ENCODE data around the gene SEPTIN1. TPM values are rescaled to one million over a fixed set of nuclear protein-coding genes. Genes with fewer than 3 reads are reported as not detected.

The SEPTIN1 gene
- total RNA-seq, 4 donors from 2014 or later: 2.8 to 9.8 (median 4.8) TPM

DNA sequence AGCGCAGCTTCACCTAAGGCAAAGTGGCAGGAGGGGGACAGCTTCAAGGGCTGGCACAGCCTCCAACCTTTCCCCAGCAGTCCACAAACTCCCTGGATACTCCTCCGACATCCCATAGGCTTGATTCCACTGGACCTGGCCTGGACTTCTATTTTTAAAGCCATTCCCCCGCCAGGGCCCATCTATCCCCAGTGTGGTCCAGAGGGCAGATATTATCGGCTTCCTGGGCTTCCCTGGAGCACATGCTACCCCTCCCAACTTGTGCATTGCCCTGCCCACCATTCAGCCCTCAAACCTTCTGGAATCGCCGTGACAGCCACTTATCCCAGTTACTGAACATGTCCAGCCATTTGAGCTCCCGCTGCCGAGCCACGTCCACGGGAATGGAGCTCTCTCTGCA lies 17.2 kb downstream of the SEPTIN1 start:
- 82 to 85% methylated on average over 2 to 10 of the region's 10 CpGs for WGBS, 2 donors (ENCODE audit: low coverage in 1 of 2)
- no peak for TF ChIP-seq POLR2A (IDR thresholded peaks at IDR 0.05)
- TF ChIP-seq EP300 (IDR thresholded peaks at IDR 0.05; ENCODE audit: low read depth): no peak
- TF ChIP-seq, protein P1, sequence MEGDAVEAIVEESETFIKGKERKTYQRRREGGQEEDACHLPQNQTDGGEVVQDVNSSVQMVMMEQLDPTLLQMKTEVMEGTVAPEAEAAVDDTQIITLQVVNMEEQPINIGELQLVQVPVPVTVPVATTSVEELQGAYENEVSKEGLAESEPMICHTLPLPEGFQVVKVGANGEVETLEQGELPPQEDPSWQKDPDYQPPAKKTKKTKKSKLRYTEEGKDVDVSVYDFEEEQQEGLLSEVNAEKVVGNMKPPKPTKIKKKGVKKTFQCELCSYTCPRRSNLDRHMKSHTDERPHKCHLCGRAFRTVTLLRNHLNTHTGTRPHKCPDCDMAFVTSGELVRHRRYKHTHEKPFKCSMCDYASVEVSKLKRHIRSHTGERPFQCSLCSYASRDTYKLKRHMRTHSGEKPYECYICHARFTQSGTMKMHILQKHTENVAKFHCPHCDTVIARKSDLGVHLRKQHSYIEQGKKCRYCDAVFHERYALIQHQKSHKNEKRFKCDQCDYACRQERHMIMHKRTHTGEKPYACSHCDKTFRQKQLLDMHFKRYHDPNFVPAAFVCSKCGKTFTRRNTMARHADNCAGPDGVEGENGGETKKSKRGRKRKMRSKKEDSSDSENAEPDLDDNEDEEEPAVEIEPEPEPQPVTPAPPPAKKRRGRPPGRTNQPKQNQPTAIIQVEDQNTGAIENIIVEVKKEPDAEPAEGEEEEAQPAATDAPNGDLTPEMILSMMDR (IDR thresholded peaks at IDR 0.05): no peak
- TF ChIP-seq POLR2AphosphoS5 (IDR thresholded peaks at IDR 0.05): no peak
- Histone ChIP-seq H3K9me3 (no peaks in the 10 kb centered on the region), H3K27me3 (no peaks in the 10 kb centered on the region), H3K4me1 (peaks cover 11 to 35% (median 28%) of the 10 kb centered on the region in 4 donors), H3K27ac (no peak overlapping the region), H3K4me3 (no peak overlapping the region), H3K36me3 (peaks cover 0 to 14% (median 6%) of the 10 kb centered on the region in 4 donors)
- intact Hi-C loops (cut with DNase I; ENCODE audit: low total_unique reads) (no loop called here), in situ Hi-C loops (cut with MboI; ENCODE audit: low pct_ligation_motif_present in 1 of 4, low pct_unique_long_range_greater_than_20kb in 1 of 4, low sequenced_read_pairs in 3 of 4) (no loop called here)
- DNase-seq: no peak

DNA sequence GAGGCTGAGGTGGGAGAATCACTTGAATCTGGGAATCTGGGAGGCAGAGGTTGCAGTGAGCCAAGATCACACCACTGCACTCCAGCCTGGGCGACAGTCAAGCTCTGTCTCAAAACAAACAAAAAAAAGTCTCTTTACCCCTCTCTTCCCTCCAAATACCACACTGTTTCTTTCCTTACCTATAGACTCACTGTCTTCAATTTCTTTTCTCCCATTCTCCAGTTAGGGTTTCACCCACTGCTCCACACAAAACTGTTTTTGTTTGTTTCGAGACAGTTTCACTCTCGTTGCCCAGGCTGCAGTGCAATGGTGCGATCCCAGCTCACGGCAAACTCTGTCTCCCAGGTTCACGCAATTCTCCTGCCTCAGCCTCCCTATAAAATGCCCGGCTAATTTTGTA lies 21.2 kb downstream of the SEPTIN1 start:
- H3K27ac ChIP-seq: no peak overlapping the region
- 96 to 98% methylated on average over 6 to 7 of the region's 7 CpGs for WGBS, 2 donors (ENCODE audit: low coverage in 1 of 2)
- DNase-seq: no peak
- H3K36me3 ChIP-seq: peaks cover 0 to 19% (median 7%) of the 10 kb centered on the region in 4 donors
- H3K9me3 ChIP-seq: no peaks in the 10 kb centered on the region
- no peak overlapping the region for H3K4me3 ChIP-seq
- intact Hi-C loops (cut with DNase I; ENCODE audit: low total_unique reads) (no loop called here), in situ Hi-C loops (cut with MboI; ENCODE audit: low pct_ligation_motif_present in 1 of 4, low pct_unique_long_range_greater_than_20kb in 1 of 4, low sequenced_read_pairs in 3 of 4) (no loop called here)
- peaks cover 4 to 13% (median 7%) of the 10 kb centered on the region in 4 donors for H3K4me1 ChIP-seq
- TF ChIP-seq EP300 (IDR thresholded peaks at IDR 0.05; ENCODE audit: low read depth) (no peak), POLR2AphosphoS5 (IDR thresholded peaks at IDR 0.05) (no peak), POLR2A (IDR thresholded peaks at IDR 0.05) (no peak)
- TF ChIP-seq, protein P1 (IDR thresholded peaks at IDR 0.05): no peak
- H3K27me3 ChIP-seq: no peaks in the 10 kb centered on the region

DNA sequence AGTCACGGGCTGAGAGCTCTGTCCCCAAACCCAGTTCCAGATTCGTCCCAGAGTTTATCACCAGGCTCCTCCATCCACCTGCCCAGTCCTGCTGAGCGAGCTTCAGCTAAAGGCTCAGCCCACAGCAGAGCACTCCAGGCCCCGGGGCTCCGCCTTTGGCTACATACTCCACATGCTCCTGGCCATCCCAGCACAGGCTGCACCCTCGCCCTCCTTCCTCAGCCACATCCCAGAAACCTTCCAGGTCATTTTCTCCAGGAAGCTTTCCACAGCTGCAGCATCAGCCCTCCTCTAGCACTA lies 22.5 kb downstream of the SEPTIN1 start:
- intact Hi-C loops (cut with DNase I; ENCODE audit: low total_unique reads): no loop called here
- in situ Hi-C loops (cut with MboI; ENCODE audit: low pct_ligation_motif_present in 1 of 4, low pct_unique_long_range_greater_than_20kb in 1 of 4, low sequenced_read_pairs in 3 of 4): no loop called here
- Histone ChIP-seq H3K27ac (no peak overlapping the region), H3K9me3 (no peaks in the 10 kb centered on the region), H3K4me3 (no peak overlapping the region), H3K4me1 (peaks cover 8 to 16% (median 10%) of the 10 kb centered on the region in 4 donors), H3K27me3 (no peaks in the 10 kb centered on the region), H3K36me3 (peaks cover 0 to 16% (median 6%) of the 10 kb centered on the region in 4 donors)
- no peak for DNase-seq
- TF ChIP-seq EP300 (IDR thresholded peaks at IDR 0.05; ENCODE audit: low read depth) (no peak), POLR2AphosphoS5 (IDR thresholded peaks at IDR 0.05) (no peak), POLR2A (IDR thresholded peaks at IDR 0.05) (no peak)
- TF ChIP-seq, protein P1 (IDR thresholded peaks at IDR 0.05): no peak
- 79% methylated on average over 6 of the region's 6 CpGs; no CpG with 5 or more reads in 1 of the 2 donors for WGBS, 2 donors (ENCODE audit: low coverage in 1 of 2)

DNA sequence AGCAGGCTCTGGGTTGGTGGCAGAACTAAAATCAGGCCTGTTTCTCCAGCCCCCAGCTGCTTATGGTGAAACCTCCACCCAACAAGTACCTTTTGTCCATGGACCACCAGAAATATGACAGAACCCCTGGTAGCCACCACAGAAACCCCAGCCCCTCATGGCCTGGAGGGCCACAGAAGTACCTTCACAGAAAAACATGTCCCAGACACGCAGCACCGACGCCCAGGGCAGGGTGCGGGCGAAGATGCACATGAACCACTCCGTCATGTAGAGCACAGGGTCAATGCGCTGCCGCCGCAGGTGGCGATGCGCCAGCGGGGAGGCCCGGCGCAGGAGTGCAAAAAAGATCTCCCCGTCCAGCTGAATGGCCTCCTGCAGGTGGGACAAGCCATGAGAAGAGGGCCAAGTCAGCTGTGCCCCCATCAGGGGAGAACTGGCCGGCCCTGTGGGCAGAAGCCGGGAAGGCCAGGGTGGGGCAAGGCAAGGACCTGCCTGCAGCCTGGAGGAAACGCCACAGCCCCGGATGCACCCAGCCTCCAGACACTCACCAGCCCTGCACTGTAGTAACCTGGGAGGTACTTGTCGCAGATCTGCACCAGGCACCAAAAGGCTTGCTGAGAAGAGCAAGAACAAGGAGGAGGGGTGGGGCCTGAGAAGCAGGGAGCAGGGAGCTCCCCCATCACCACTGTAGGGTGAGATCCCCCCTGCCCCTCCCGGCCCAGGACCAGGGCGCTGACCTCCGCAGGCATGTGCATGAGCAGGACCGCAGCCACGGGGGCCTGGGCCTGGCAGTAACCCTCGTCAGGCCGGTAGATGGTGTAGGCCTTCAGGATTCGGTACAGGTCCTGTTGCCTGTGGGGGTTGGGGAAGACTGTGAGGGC lies 23.1 kb downstream of the SEPTIN1 start:
- peaks cover 0 to 11% (median 3%) of the 10 kb centered on the region in 4 donors for H3K36me3 ChIP-seq
- no peak for TF ChIP-seq EP300 (IDR thresholded peaks at IDR 0.05; ENCODE audit: low read depth)
- 87 to 94% methylated on average over 7 to 23 of the region's 28 CpGs for WGBS, 2 donors (ENCODE audit: low coverage in 1 of 2)

More for the DNA sequence above, 23.1 kb downstream of the SEPTIN1 start:
- Histone ChIP-seq H3K4me1 (peaks cover 9 to 21% (median 14%) of the 10 kb centered on the region in 4 donors), H3K27me3 (no peaks in the 10 kb centered on the region), H3K9me3 (no peaks in the 10 kb centered on the region), H3K4me3 (no peak overlapping the region), H3K27ac (no peak overlapping the region)
- intact Hi-C loops (cut with DNase I; ENCODE audit: low total_unique reads) (no loop called here), in situ Hi-C loops (cut with MboI; ENCODE audit: low pct_ligation_motif_present in 1 of 4, low pct_unique_long_range_greater_than_20kb in 1 of 4, low sequenced_read_pairs in 3 of 4) (no loop called here)
- DNase-seq: no peak

All from transverse colon (tissue), 4 donors.